ES-I3 (cell line): Measurements from ENCODE around the gene UNC79.

Experiments used
- H3K36me3 ChIP-seq: 2 replicates; pipeline ENCODE4 v1.6.1; 2013; ENCODE audit warnings: mild to moderate bottlenecking, low read length, control low read depth, moderate library complexity; ENCODE audit not compliant: insufficient read depth
- H3K4me1 ChIP-seq: 2 replicates; pipeline ENCODE4 v1.6.1; 2013; ENCODE audit warnings: mild to moderate bottlenecking, control low read depth, low read length; ENCODE audit not compliant: insufficient read depth
- H3K9ac ChIP-seq: 2 replicates; pipeline ENCODE4 v1.6.1; 2013; ENCODE audit warnings: low read depth, mild to moderate bottlenecking, low read length, moderate library complexity
- H3K9me3 ChIP-seq: 2 replicates; pipeline ENCODE4 v1.6.1; 2013; ENCODE audit warnings: mild to moderate bottlenecking, low read length, moderate library complexity; ENCODE audit not compliant: control insufficient read depth, insufficient read depth

Gene UNC79

GRCh38 chr14:93734086-93734822 is 303.5 kb downstream of the UNC79 start:
- no peaks in the 10 kb centered on the region; the same call in 1 of the 2 replicates for H3K4me1 ChIP-seq
- no peaks in the 10 kb centered on the region for H3K36me3 ChIP-seq
- H3K9ac ChIP-seq = no peak overlapping the region
- H3K9me3 ChIP-seq = no peaks in the 10 kb centered on the region

GRCh38 chr14:93735206-93735605 is 304.5 kb downstream of the UNC79 start:
- Histone ChIP-seq H3K36me3 (no peaks in the 10 kb centered on the region), H3K9ac (no peak overlapping the region), H3K9me3 (no peaks in the 10 kb centered on the region), H3K4me1 (no peaks in the 10 kb centered on the region; the same call in 1 of the 2 replicates)

- Histone ChIP-seq H3K9me3 (no peaks in the 10 kb centered on the region), H3K9ac (no peak overlapping the region), H3K36me3 (no peaks in the 10 kb centered on the region), H3K4me1 (no peaks in the 10 kb centered on the region; the same call in 1 of the 2 replicates)
Measured at GRCh38 chr14:93736378-93737014, 305.8 kb downstream of the UNC79 start.

GRCh38 chr14:93737634-93738033 is 306.9 kb downstream of the UNC79 start:
- Histone ChIP-seq H3K9me3 (no peaks in the 10 kb centered on the region), H3K36me3 (no peaks in the 10 kb centered on the region), H3K4me1 (no peaks in the 10 kb centered on the region; the same call in 1 of the 2 replicates), H3K9ac (no peak overlapping the region)

- Histone ChIP-seq H3K4me1 (peaks cover 7% of the 10 kb centered on the region; the same call in 1 of the 2 replicates), H3K9ac (no peak overlapping the region), H3K36me3 (no peaks in the 10 kb centered on the region), H3K9me3 (no peaks in the 10 kb centered on the region)
Measured at GRCh38 chr14:93741556-93742230, 311.0 kb downstream of the UNC79 start.

GRCh38 chr14:93742761-93743160 is 312.0 kb downstream of the UNC79 start:
- H3K36me3 ChIP-seq = no peaks in the 10 kb centered on the region
- H3K9me3 ChIP-seq = no peaks in the 10 kb centered on the region
- H3K4me1 ChIP-seq = peaks cover 7% of the 10 kb centered on the region; the same call in 1 of the 2 replicates
- H3K9ac ChIP-seq = no peak overlapping the region

- Histone ChIP-seq H3K9me3 (no peaks in the 10 kb centered on the region), H3K4me1 (peaks cover 7% of the 10 kb centered on the region; the same call in 1 of the 2 replicates), H3K36me3 (no peaks in the 10 kb centered on the region), H3K9ac (no peak overlapping the region)
Measured at GRCh38 chr14:93743270-93744060, 312.7 kb downstream of the UNC79 start.

- Histone ChIP-seq H3K9me3 (no peaks in the 10 kb centered on the region), H3K9ac (no peak overlapping the region), H3K4me1 (peaks cover 7% of the 10 kb centered on the region; the same call in 1 of the 2 replicates), H3K36me3 (no peaks in the 10 kb centered on the region)
Measured at GRCh38 chr14:93744176-93744575, 313.4 kb downstream of the UNC79 start.

- Histone ChIP-seq H3K9ac (no peak overlapping the region), H3K36me3 (no peaks in the 10 kb centered on the region), H3K4me1 (peaks cover 7% of the 10 kb centered on the region; the same call in 1 of the 2 replicates), H3K9me3 (no peaks in the 10 kb centered on the region)
Measured at GRCh38 chr14:93744876-93745275, 314.1 kb downstream of the UNC79 start.

GRCh38 chr14:93745603-93746273 is 315.0 kb downstream of the UNC79 start:
- Histone ChIP-seq H3K9ac (no peak overlapping the region), H3K9me3 (no peaks in the 10 kb centered on the region), H3K4me1 (peaks cover 7% of the 10 kb centered on the region; the same call in 1 of the 2 replicates), H3K36me3 (no peaks in the 10 kb centered on the region)

GRCh38 chr14:93747102-93747501 is 316.4 kb downstream of the UNC79 start:
- Histone ChIP-seq H3K9ac (no peak overlapping the region), H3K36me3 (no peaks in the 10 kb centered on the region), H3K9me3 (no peaks in the 10 kb centered on the region), H3K4me1 (peaks cover 7% of the 10 kb centered on the region; the same call in 1 of the 2 replicates)

GRCh38 chr14:93747560-93747959 is 316.8 kb downstream of the UNC79 start:
- Histone ChIP-seq H3K4me1 (peaks cover 7% of the 10 kb centered on the region; the same call in 1 of the 2 replicates), H3K9ac (no peak overlapping the region), H3K36me3 (no peaks in the 10 kb centered on the region), H3K9me3 (no peaks in the 10 kb centered on the region)

GRCh38 chr14:93748208-93749075 is 317.7 kb downstream of the UNC79 start:
- Histone ChIP-seq H3K4me1 (peaks cover 7% of the 10 kb centered on the region; the same call in 1 of the 2 replicates), H3K9me3 (no peaks in the 10 kb centered on the region), H3K9ac (no peak overlapping the region), H3K36me3 (no peaks in the 10 kb centered on the region)
